H1 (cell line): ENCODE results near the gene ZIC5. TPM values are rescaled to one million over a fixed set of nuclear protein-coding genes. Genes with fewer than 3 reads are reported as not detected.

Source experiments
- CTCF ChIA-PET: fragments of 300-600 bp; sonication (Branson Sonifier 250); formaldehyde crosslinking; loops from one replicate; lab custom pipeline; 2021; ENCODE audit not compliant: partially characterized antibody; lab: Charles Lee
- POLR2A ChIA-PET: fragments of 300-600 bp; sonication (Branson Sonifier 250); formaldehyde crosslinking; loops from one replicate; lab custom pipeline; 2021; ENCODE audit warnings: inconsistent platforms; ENCODE audit not compliant: partially characterized antibody; lab: Charles Lee
- DNase-seq, 2 experiments: peaks; one replicate each; pipeline versions ENCODE4 v3.0.0 to v3.0.0-alpha.2; 2010 to 2022; ENCODE audit warnings: low spot score in 2 of 2, low read depth in 1 of 2, mixed read lengths in 1 of 2
- FAIRE-seq: peaks from 2 replicates; lab custom pipeline; 2011; peaks lifted over from hg19 to GRCh38; lab: Jason Lieb, UNC
- H2AFZ ChIP-seq: 2 replicates; pipeline ENCODE4 v1.8.1; 2012; ENCODE audit warnings: low read length, inconsistent platforms
- H2AK5ac ChIP-seq: 2 replicates; pipeline ENCODE4 v1.6.1; 2013; ENCODE audit warnings: low read depth, low read length
- H2BK120ac ChIP-seq: replicated peaks from 2 replicates; pipeline ENCODE3; 2013; ENCODE audit warnings: low read depth, low read length, inconsistent platforms
- H2BK12ac ChIP-seq: 2 replicates; pipeline ENCODE4 v1.6.1; 2013; ENCODE audit warnings: low read depth, low read length
- H2BK15ac ChIP-seq: 2 replicates; pipeline ENCODE4 v1.6.1; 2013; ENCODE audit warnings: low read length
- H2BK20ac ChIP-seq: 2 replicates; pipeline ENCODE4 v1.6.1; 2013; ENCODE audit warnings: low read length
- H2BK5ac ChIP-seq: 2 replicates; pipeline ENCODE4 v1.6.1; 2013; ENCODE audit warnings: low read depth, low read length
- H3K14ac ChIP-seq: 2 replicates; pipeline ENCODE4 v1.6.1; 2013; ENCODE audit warnings: inconsistent platforms; ENCODE audit not compliant: insufficient read length
- H3K18ac ChIP-seq: 2 replicates; pipeline ENCODE4 v1.6.1; 2013; ENCODE audit warnings: low read length; ENCODE audit errors: extremely low read depth
- H3K23ac ChIP-seq: 2 replicates; pipeline ENCODE4 v1.6.1; 2013; ENCODE audit warnings: inconsistent platforms; ENCODE audit not compliant: insufficient read length
- H3K23me2 ChIP-seq: 2 replicates; pipeline ENCODE4 v1.6.1; 2013; ENCODE audit warnings: low read depth, low read length
- H3K27ac ChIP-seq: 2 replicates; pipeline ENCODE4 v1.6.1; 2011; ENCODE audit warnings: low read depth, low read length, inconsistent platforms
- H3K27me3 ChIP-seq, 4 experiments: replicated peaks in 1 of 4; 1 replicate in 1 of 4; 2 replicates in 3 of 4; pipeline versions ENCODE4 v1.6.1 to v1.8.1; 2011 to 2013; ENCODE audit warnings: low read length in 3 of 4, mild to moderate bottlenecking in 3 of 4, inconsistent platforms in 2 of 4, mixed read lengths in 2 of 4, moderate library complexity in 1 of 4; ENCODE audit not compliant: control insufficient read depth in 3 of 4, insufficient read depth in 3 of 4; ENCODE audit errors: extremely low read depth in 1 of 4
- H3K36me3 ChIP-seq, 4 experiments: 2 replicates each; pipeline versions ENCODE4 v1.6.1 to v1.8.1; 2011 to 2013; ENCODE audit warnings: mild to moderate bottlenecking in 4 of 4, low read length in 3 of 4, moderate library complexity in 2 of 4, control low read depth in 1 of 4, inconsistent platforms in 1 of 4; ENCODE audit not compliant: insufficient read depth in 4 of 4, control insufficient read depth in 2 of 4
- H3K4ac ChIP-seq: replicated peaks from 2 replicates; pipeline ENCODE3; 2013; ENCODE audit warnings: low read length, low read depth, mixed read lengths, inconsistent platforms; ENCODE audit not compliant: insufficient read length
- H3K4me1 ChIP-seq, 4 experiments: replicated peaks in 1 of 4; 1 replicate in 1 of 4; 2 replicates in 3 of 4; pipeline versions ENCODE4 v1.6.1 to v1.8.1; 2011 to 2013; ENCODE audit warnings: low read length in 3 of 4, inconsistent platforms in 2 of 4, mixed read lengths in 1 of 4; ENCODE audit not compliant: insufficient read depth in 4 of 4, control insufficient read depth in 3 of 4
- H3K4me2 ChIP-seq, 2 experiments: 2 replicates each; pipeline versions ENCODE4 v1.6.1 to v1.8.1; 2011 to 2013; ENCODE audit warnings: low read depth in 2 of 2, low read length in 2 of 2, control low read depth in 1 of 2, inconsistent platforms in 1 of 2, mild to moderate bottlenecking in 1 of 2; ENCODE audit not compliant: insufficient read depth in 1 of 2
- H3K4me3 ChIP-seq, 4 experiments: fragments of 200-600, 300-600 bp in 1 of 4; sonication (generic), shearing (Covaris generic), sonication (Bioruptor Twin) in 1 of 4; 2 replicates each; pipeline versions ENCODE4 v1.5.1 to v1.8.1; 2011 to 2016; ENCODE audit warnings: low read length in 4 of 4, low read depth in 3 of 4, control low read depth in 2 of 4, inconsistent platforms in 2 of 4, mild to moderate bottlenecking in 2 of 4, mixed read lengths in 1 of 4, moderate library complexity in 1 of 4; ENCODE audit not compliant: insufficient read depth in 2 of 4; ENCODE audit errors: extremely low read depth in 1 of 4
- H3K56ac ChIP-seq: replicated peaks from 2 replicates; pipeline ENCODE3; 2013; ENCODE audit warnings: low read depth, mild to moderate bottlenecking, mixed read lengths, low read length, inconsistent platforms; ENCODE audit not compliant: insufficient read length
- H3K79me1 ChIP-seq: 2 replicates; pipeline ENCODE4 v1.6.1; 2013; ENCODE audit warnings: low read depth, low read length, control low read depth
- H3K79me2 ChIP-seq, 2 experiments: 2 replicates each; pipeline versions ENCODE4 v1.6.1 to v1.8.1; 2012 to 2013; ENCODE audit warnings: low read length in 2 of 2, mild to moderate bottlenecking in 2 of 2, inconsistent platforms in 1 of 2; ENCODE audit not compliant: insufficient read depth in 2 of 2, control insufficient read depth in 1 of 2
- H3K9ac ChIP-seq, 4 experiments: replicated peaks in 1 of 4; 1 replicate in 1 of 4; 2 replicates in 3 of 4; pipeline versions ENCODE4 v1.6.1 to v1.8.1; 2011 to 2013; ENCODE audit warnings: low read depth in 3 of 4, low read length in 3 of 4, control low read depth in 2 of 4, mild to moderate bottlenecking in 2 of 4, moderate library complexity in 2 of 4, inconsistent platforms in 1 of 4; ENCODE audit errors: extremely low read depth in 1 of 4
- H3K9me3 ChIP-seq, 2 experiments: 2 replicates each; pipeline versions ENCODE4 v1.6.1 to v1.8.1; 2012 to 2013; ENCODE audit warnings: mild to moderate bottlenecking in 2 of 2, moderate library complexity in 2 of 2, control low read depth in 1 of 2, inconsistent platforms in 1 of 2, low read depth in 1 of 2, low read length in 1 of 2, mixed read lengths in 1 of 2; ENCODE audit not compliant: insufficient read depth in 2 of 2
- H4K20me1 ChIP-seq, 2 experiments: replicated peaks in 1 of 2; 2 replicates each; pipeline versions ENCODE3 to v1.8.1; 2011 to 2013; ENCODE audit warnings: inconsistent platforms in 2 of 2, low read length in 2 of 2, mild to moderate bottlenecking in 1 of 2; ENCODE audit not compliant: insufficient read depth in 2 of 2, control insufficient read depth in 1 of 2
- H4K5ac ChIP-seq: 2 replicates; pipeline ENCODE4 v1.6.1; 2013; ENCODE audit warnings: low read length, low read depth, mixed read lengths, inconsistent platforms; ENCODE audit not compliant: insufficient read length
- H4K8ac ChIP-seq: 2 replicates; pipeline ENCODE4 v1.8.0; 2013; ENCODE audit warnings: mild to moderate bottlenecking, moderate library complexity, low read length, inconsistent platforms; ENCODE audit not compliant: insufficient read depth; ENCODE audit errors: extremely low read depth
- H4K91ac ChIP-seq: replicated peaks from 2 replicates; pipeline ENCODE3; 2013; ENCODE audit warnings: low read length, mixed read lengths, inconsistent platforms; ENCODE audit not compliant: insufficient read length
- MAFK ChIP-seq: IDR thresholded peaks from 2 replicates; pipeline ENCODE4 v1.6.1; 2012; ENCODE audit warnings: low read depth, mild to moderate bottlenecking, improper control_type of control experiment, low read length
- POLR2A ChIP-seq, 2 experiments: IDR thresholded peaks; 1 replicate in 1 of 2; 2 replicates in 1 of 2; pipeline ENCODE4 v1.6.1; 2011; ENCODE audit warnings: low read depth in 2 of 2, low read length in 2 of 2, mild to moderate bottlenecking in 2 of 2; ENCODE audit errors: control extremely low read depth in 1 of 2
- SRF ChIP-seq: IDR thresholded peaks from 2 replicates; pipeline ENCODE4 v1.6.1; 2011; ENCODE audit warnings: mild to moderate bottlenecking, low read depth, low read length, moderate library complexity
- YY1 ChIP-seq: IDR thresholded peaks from 2 replicates; pipeline ENCODE4 v1.6.1; 2011; ENCODE audit warnings: low read depth, mild to moderate bottlenecking, low read length
- whole genome bisulfite sequencing, 2 experiments: shearing (Covaris generic) in 1 of 2; methylation state at CpG; one replicate each; pipeline versions ENCODE4 v1.1.6 to v1.1.7; 2013 to 2015; ENCODE audit warnings: low lambda C conversion rate in 2 of 2, mixed read lengths in 2 of 2, inconsistent platforms in 1 of 2, low coverage in 1 of 2, missing lambda C conversion rate in 1 of 2; ENCODE audit not compliant: insufficient replicate concordance in 2 of 2, insufficient coverage in 1 of 2, insufficient read length in 1 of 2; ENCODE audit errors: extremely low coverage in 1 of 2, missing lambda C conversion rate in 1 of 2; 5-methylcytosine and 5-hydroxymethylcytosine counted together
- polyA plus RNA-seq, 7 experiments: library from polyadenylated mRNA; depleted of rRNA in 3 of 7; stranded (reverse) in 5 of 7; unstranded in 2 of 7; fragments of >200 nt in 5 of 7; fragments of 200-250 nt in 2 of 7; gene quantifications; 1 replicate in 5 of 7; 2 replicates in 1 of 7; 4 replicates in 1 of 7; pipeline versions ENCODE4 v1.2.1 to v1.2.3, GENCODE V29; 2011 to 2013; ENCODE audit warnings: missing spikeins in 2 of 7, mixed read lengths in 2 of 7
- total RNA-seq: library from RNA; stranded (reverse); fragmentation: NEBNext Ultra II Directional; extraction: Animal tissue kit (Norgen Biotek cat#: 25700); gene quantifications from 2 replicates; pipeline ENCODE4 v1.2.1, GENCODE V29; 2021
- TF ChIP-seq, protein P1 (sequence below), 3 experiments: IDR thresholded peaks; 1 replicate in 2 of 3; 2 replicates in 1 of 3; pipeline versions ENCODE4 v1.5.1 to v1.6.1; 2011; ENCODE audit warnings: low read length in 3 of 3, mild to moderate bottlenecking in 3 of 3, inconsistent platforms in 2 of 3, low read depth in 1 of 3, moderate library complexity in 1 of 3; ENCODE audit not compliant: insufficient read depth in 1 of 3; ENCODE audit errors: control extremely low read depth in 1 of 3

ZIC5 gene
- total and polyA plus RNA-seq, 2 of the 8 experiments (the other 6 are each of a cell fraction or from before 2014, with no cell fraction given): 14.2 to 52.7 TPM

DNA sequence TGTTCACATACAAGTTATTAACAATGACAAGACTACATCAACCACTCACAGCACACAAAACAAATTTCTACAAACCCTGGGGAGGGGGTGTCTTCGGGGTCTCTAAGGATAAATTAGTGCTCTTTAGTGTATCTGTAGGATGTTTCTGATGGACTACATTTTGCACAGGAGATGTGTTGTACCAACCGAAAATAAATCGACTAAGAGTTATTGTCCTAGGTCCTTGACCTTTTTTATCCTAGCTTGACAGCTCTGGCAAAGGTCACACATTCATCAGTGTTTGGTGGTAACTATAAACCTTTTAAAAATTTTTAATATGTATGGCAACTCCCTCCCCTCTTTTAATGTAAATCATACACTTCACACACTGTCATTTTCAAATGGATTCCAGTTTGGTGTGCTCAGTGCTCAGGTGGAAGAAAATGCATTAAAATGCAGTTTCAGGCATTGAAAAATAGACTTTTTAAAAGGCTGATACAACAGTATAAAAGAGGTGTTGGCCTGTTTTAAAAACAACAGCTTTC is 7.7 kb downstream of the ZIC5 start:
- no peak for FAIRE-seq
- TF ChIP-seq POLR2A (IDR thresholded peaks at IDR 0.05; ENCODE audit: control extremely low read depth in 1 of 2, low read depth in 2 of 2, low read length in 2 of 2) (peak in 1 of 2 experiments; percentile 67; a peak in 2 of 3 replicates), SRF (no peak), MAFK (no peak), YY1 (no peak)
- TF ChIP-seq, protein P1, sequence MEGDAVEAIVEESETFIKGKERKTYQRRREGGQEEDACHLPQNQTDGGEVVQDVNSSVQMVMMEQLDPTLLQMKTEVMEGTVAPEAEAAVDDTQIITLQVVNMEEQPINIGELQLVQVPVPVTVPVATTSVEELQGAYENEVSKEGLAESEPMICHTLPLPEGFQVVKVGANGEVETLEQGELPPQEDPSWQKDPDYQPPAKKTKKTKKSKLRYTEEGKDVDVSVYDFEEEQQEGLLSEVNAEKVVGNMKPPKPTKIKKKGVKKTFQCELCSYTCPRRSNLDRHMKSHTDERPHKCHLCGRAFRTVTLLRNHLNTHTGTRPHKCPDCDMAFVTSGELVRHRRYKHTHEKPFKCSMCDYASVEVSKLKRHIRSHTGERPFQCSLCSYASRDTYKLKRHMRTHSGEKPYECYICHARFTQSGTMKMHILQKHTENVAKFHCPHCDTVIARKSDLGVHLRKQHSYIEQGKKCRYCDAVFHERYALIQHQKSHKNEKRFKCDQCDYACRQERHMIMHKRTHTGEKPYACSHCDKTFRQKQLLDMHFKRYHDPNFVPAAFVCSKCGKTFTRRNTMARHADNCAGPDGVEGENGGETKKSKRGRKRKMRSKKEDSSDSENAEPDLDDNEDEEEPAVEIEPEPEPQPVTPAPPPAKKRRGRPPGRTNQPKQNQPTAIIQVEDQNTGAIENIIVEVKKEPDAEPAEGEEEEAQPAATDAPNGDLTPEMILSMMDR (IDR thresholded peaks at IDR 0.05; ENCODE audit: control extremely low read depth in 1 of 3, insufficient read depth in 1 of 3, low read depth in 1 of 3, low read length in 3 of 3): no peak

More for the DNA sequence above, 7.7 kb downstream of the ZIC5 start:
- ChIA-PET CTCF (interaction anchor here (1.3 to 11.7 kb wide), 3 partner anchors 23 to 307 kb away, joined by 3 to 93 read pairs (median 10); no protein-coding TSS in a partner anchor), POLR2A (interaction anchor here (0.9 to 5.7 kb wide), 5 partner anchors 7 to 94 kb away, joined by 3 to 56 read pairs (median 4); no protein-coding TSS in a partner anchor)
- no peak for DNase-seq
- no peak overlapping the region for H3K27ac ChIP-seq
- H3K4me1 ChIP-seq: peaks cover 5 to 20% (median 16%) of the 10 kb centered on the region in 4 experiments
- peaks cover 17 to 21% of the 10 kb centered on the region in 2 experiments for H4K20me1 ChIP-seq
- peaks cover 9 to 46% of the 10 kb centered on the region in 2 experiments for H3K79me2 ChIP-seq
- no peak overlapping the region for H4K8ac ChIP-seq
- 88% methylated on average over 3 of the region's 3 CpGs; no CpG with 5 or more reads in 1 of the 2 experiments for WGBS, 2 experiments
- H3K14ac ChIP-seq: no peak overlapping the region
- no peak overlapping the region for H2AK5ac ChIP-seq
- no peak overlapping the region for H3K4me3 ChIP-seq
- no peak overlapping the region for H3K4me2 ChIP-seq
- no peak overlapping the region for H2BK20ac ChIP-seq
- peaks cover 2 to 61% (median 28%) of the 10 kb centered on the region in 4 experiments; a peak in 7 of 8 replicates for H3K36me3 ChIP-seq
- no peaks in the 10 kb centered on the region for H3K9me3 ChIP-seq
- H3K4ac ChIP-seq: no peak overlapping the region
- H3K23ac ChIP-seq: no peak overlapping the region
- no peak overlapping the region for H4K5ac ChIP-seq
- peaks cover 18% of the 10 kb centered on the region for H3K23me2 ChIP-seq
- H2BK12ac ChIP-seq: no peak overlapping the region
- no peak overlapping the region for H2AFZ ChIP-seq
- H2BK5ac ChIP-seq: no peak overlapping the region
- no peak overlapping the region for H3K56ac ChIP-seq
- H2BK120ac ChIP-seq: no peak overlapping the region
- no peak overlapping the region for H4K91ac ChIP-seq
- H3K18ac ChIP-seq: no peak overlapping the region
- no peak overlapping the region for H3K9ac ChIP-seq
- no peak overlapping the region for H2BK15ac ChIP-seq
- H3K79me1 ChIP-seq: peaks cover 3% of the 10 kb centered on the region; the same call in 1 of the 2 replicates
- peaks cover 2 to 23% (median 19%) of the 10 kb centered on the region in 4 experiments; a peak in 6 of 7 replicates for H3K27me3 ChIP-seq
